Measurements from ENCODE around the gene EXOC2.

The EXOC2 gene, protein sequence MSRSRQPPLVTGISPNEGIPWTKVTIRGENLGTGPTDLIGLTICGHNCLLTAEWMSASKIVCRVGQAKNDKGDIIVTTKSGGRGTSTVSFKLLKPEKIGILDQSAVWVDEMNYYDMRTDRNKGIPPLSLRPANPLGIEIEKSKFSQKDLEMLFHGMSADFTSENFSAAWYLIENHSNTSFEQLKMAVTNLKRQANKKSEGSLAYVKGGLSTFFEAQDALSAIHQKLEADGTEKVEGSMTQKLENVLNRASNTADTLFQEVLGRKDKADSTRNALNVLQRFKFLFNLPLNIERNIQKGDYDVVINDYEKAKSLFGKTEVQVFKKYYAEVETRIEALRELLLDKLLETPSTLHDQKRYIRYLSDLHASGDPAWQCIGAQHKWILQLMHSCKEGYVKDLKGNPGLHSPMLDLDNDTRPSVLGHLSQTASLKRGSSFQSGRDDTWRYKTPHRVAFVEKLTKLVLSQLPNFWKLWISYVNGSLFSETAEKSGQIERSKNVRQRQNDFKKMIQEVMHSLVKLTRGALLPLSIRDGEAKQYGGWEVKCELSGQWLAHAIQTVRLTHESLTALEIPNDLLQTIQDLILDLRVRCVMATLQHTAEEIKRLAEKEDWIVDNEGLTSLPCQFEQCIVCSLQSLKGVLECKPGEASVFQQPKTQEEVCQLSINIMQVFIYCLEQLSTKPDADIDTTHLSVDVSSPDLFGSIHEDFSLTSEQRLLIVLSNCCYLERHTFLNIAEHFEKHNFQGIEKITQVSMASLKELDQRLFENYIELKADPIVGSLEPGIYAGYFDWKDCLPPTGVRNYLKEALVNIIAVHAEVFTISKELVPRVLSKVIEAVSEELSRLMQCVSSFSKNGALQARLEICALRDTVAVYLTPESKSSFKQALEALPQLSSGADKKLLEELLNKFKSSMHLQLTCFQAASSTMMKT

DNA sequence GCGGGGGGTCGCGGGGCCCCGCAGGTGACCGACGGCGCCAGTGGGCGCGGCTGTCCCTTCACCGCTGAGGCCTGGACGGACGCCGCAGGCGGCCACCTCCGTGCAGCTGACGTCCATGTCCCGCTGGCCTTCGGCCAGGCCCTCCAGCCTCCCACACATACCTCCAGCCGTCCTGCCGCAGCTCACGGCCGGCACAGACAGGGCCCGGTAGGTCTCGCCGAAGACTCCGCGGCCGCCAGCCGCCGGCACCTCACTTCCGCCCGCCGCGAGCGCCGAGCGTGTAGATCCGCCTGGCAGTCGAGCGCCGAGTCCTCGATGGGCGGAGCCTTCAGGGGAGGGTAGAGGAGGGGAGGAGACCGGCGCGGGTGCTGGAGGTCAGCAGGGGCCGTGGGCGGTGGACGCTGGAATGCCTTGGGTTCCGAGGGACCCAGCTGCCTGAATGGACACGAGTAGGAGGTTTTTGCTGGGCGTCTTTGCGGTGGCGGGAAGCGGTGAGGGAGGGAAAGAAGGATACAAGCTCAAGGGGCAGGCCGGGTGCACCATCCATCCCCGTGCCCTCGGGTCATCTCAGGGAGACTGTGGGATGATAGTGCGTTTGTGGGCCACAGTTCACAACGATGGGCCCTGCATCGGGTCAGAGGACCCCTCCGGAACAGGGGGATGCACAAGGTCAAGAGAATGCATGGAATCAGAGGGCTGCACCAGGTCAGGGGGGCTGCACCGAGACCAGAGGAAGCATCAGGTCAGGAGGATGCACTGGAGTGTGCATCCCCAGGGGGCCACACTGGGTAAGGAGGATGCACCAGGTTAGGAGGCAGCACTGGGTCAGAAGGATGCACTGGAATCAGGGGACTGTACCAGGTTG, at the start of gene EXOC2:
TSS of gene EXOC2 (minus strand) at position 282 of the 865 bp plus-strand sequence. CDS start 55,321 bp downstream, outside the sequence.
- peak; percentile 59 to 67 (median 62) for DNase-seq (ENCODE audit: low read depth in 2 of 3, low spot score in 2 of 3)

DNA sequence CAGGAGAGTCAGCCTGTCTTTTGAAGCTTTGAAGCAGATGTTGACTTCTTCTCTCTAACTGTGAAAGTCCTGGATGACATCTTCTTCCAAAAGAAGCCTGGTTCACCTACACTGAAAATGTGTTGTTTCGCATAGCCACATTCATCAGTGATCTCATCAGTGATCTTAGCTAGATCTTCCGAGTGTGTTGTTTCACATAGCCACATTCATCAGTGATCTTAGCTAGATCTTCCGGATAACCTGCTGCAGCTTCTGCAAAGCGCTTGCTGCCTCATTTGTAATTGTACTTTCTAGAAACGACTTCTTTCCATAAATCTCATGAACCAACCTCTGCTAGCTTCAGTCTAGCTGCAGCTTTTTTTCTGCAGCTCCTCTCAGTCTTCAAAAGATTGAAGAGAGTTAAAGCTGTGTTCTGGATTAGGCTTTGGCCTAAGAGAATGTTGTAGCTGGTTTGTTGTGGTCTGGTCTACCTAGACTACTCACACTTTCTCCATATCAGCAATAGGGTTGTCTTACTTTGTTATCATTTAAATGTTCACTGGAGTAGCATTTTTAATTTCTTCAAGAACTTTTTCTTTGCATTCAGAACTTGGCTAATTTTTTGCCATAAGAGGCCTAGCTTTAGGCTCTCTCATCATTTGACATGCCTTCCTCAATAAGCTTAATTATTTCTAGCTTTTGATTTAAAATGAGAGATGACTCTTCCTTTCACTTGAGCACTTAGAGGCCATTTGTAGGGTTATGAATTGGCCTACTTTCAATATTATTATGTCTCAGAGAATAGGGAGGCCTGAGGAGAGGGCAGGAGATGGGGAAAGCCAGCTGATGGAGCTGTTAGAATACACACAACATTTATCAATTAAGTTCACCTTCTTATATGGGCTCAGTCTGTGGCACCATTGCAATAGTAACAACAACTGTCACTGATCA, 48.7 kb upstream of the EXOC2 start:
- no peak for DNase-seq (ENCODE audit: low read depth in 2 of 3, low spot score in 2 of 3)

DNA sequence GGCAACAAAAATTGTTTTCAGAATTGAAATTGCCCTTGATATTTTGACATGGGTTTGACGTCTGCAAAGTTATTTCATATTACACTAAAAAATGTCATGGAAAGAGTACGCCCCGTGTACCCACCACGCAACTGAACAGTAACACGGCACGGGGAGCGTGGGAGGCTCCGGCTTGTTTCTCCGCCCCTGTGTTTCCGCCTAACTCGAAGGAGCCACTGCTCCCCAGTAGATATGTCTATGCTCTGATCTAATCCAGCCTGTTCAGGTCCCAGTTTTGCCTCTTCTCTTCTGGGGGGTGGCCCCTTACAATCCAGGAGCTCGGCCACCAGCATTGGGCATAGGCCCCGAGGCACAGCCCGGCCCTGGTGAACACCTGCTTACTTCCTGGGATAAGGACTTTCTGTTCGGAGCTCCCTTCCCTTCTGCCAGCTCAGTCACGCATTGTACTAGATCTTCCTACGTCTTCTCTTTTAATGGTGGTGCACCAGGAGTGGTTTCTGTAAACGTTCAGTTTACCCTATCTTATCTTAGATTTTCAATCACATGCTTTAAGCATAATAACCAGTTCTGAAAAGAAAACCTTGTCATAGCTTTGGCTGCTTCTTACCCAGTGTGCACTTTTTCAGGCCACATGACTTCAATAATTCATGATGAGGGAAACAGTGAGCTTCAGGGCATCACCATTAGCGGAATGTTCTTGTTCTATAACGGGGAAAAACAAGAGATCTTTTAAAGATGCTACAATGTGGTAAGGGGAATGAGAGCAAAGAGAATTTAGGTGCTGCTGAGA, 43.9 kb upstream of the EXOC2 start:
- no peak for DNase-seq (ENCODE audit: low read depth in 2 of 3, low spot score in 2 of 3)

DNA sequence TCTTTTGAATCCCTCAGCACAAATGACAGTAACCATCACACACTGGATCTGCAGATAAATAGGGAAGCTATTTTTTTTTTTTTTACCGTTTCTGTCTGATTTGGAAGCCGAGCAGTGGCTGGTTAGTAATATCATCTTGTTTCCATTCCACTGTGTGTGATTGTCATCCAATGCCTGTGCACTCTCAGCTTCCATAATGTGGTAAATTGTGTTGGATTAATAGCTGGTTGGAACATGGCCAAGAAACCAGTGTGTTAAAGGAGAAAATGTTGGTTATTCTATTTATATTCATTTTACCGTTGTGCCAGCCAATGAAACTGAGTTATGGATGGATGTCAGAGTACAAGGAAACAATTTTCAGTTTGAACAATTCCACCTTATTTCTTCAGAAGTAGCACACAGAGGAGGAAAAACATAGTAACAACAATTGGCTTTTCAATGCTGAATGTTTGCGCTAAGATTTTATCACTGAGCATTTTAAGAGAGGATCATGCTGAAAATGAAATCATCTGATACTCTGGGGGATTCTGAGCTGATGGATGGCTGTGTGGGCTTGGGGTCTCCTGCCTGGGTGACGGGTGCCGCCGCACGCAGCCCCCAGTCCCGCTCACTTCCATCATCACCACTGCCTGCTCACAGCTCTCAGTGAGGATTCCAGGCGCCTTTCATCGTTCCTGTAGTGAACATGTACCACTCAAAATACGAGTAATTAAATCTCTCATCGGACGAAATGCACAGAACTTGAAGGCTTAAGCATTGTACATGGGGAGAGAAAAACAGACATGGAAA, 40.7 kb upstream of the EXOC2 start:
- no peak for DNase-seq (ENCODE audit: low read depth in 2 of 3, low spot score in 2 of 3)

DNA sequence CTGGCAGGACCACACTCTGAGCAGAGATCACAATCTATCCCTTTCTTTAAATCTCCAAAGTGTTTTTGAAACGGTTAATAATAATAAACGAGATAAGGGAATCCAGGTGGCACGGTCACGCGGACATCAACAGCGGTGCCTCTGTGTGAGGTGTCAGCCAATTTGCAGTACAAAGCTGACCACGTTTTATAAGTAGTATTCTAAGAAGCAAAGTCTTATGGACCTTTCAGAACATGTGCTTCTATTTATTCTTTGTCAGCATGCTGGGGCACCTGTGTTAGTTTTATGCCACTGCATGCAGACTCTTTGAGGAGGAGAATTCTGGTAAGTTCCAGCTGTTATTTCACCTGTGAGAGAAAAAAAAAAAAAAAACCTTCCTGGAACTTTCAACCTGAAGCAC, 39.0 kb upstream of the EXOC2 start:
- DNase-seq (ENCODE audit: low read depth in 2 of 3, low spot score in 2 of 3), result no peak

DNA sequence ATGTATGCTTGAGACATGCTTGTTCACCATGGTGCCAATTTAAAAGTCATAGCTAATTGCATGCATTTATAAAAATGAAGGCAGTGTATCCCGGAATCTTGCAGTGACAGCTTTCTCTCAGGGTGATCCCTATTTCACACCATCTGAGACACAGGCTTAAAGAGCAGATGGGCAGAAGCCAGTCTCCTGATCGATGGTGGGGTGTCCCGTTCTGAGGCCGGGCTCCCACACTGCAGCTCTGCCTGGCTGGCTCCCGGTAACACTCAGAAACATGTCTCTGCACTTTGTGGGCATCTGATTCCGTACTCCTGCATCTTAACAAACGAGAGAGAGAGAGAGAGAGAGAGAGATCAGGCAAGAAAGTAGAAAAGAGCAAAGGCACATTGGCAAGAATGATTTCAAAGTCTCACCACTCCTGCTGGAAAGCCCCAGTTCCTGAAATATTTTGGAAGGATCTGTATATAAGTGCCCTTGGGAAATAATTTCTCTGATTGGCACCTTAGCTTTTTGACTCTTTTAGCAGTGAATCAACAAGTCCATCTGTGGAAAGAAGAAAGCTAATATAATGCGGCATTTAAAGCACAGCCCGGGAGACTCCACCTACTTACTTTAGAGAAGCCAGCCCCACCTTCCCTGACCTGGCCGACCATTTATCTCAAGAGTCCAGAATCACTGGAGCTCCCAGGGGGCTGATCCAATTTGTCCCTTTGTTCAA, 36.8 kb upstream of the EXOC2 start:
- DNase-seq (ENCODE audit: low read depth in 2 of 3, low spot score in 2 of 3), result no peak

DNA sequence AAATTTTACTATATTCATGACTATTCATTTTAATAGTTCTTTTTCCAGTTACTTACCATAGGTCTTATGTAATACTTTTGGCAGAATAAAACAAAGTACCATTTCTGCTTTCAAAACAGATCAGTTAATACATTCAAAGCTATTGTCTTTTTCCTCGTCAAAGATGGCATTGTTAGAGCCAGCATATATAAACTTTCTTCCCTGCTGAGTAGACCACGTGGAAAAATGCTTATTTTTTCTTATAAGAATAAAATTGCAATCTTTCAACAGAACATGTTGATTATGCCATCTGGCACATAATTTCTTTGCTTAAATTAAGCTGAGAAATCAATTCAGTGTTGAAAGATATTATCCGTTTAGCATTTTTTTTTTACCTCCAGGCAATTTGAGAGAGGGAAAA, 34.9 kb upstream of the EXOC2 start:
- DNase-seq (ENCODE audit: low read depth in 2 of 3, low spot score in 2 of 3), result no peak

DNA sequence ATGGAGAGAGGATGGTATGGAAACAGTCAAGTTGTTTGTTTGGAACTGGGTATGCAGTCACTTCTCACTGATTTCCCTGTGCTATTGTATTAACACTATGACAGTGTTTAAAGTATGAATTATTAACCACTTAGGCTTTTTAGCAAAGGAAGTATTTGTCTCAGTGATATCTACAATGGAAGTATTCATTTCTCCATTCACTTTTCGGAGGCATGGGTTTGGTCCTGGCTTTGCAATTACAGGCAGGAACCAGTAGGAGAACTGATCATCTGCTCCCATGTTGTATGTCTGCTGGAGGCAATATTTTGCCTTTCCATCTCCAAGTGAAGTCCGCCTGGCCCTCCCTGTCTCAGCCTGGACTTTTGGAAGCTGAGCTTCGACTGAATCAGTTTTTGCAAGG, 30.6 kb upstream of the EXOC2 start:
- no peak for DNase-seq (ENCODE audit: low read depth in 2 of 3, low spot score in 2 of 3)

DNA sequence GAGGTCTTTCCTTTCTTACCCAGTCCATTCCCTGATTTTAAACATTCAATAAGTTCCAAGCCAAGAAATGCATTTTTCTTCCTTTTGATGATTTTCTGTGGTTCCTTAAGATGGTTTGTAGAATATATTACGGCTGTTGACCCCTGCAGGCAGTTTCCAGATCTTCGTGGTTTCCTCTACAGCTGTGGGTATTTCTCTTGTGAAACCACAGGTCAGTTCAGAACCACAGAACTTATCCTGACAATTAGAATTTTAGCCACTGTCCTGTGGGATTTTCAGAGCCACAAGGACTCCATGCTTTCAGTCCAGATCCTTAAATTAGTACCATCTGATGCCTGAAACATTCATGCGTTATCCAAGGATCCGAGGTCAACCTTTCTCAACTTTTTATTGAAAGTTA, 29.7 kb upstream of the EXOC2 start:
- no peak for DNase-seq (ENCODE audit: low read depth in 2 of 3, low spot score in 2 of 3)

DNA sequence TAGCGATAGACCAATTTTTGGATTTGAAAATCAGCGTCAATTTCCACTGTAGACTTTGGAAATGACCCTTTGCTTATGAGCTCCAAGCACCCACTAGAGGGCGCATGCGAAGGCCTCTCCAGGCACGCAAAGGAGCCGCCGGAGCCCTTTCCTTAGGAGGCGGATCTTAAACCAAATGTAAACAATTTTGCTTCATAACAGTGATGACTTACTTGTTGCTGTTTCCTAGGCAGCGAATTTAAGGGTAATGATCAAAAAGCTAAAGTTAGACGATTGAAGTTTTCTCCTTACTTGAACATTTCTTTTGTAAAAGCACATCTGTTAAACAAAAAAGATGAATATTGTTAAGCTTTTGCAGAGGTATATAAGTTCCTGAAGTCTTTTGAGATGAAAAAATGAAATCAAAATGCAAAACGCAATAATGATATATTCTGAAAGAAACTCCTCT, 29.2 kb upstream of the EXOC2 start:
- peak; percentile 23 to 53 (median 25) for DNase-seq (ENCODE audit: low read depth in 2 of 3, low spot score in 2 of 3)

DNA sequence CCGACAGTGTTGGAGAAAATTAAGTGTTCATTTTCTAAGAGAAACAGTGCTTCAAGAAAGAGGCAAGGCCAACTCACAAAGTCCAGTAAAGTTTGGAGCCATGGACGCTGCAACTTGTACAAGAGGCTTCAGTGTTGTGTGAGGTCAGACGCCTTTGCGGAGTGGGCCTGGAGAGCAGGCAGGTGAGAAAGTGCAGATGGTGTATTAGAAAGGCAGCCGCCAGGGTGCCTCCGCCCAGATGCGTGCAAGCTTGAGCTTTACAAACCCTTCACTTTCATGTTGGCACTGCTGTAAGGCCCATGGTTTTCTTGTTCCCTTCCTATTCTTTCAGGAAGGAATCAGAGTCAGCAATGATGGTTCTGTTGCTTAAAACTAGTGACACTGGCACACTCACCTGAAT, 25.4 kb upstream of the EXOC2 start:
- no peak for DNase-seq (ENCODE audit: low read depth in 2 of 3, low spot score in 2 of 3)

DNA sequence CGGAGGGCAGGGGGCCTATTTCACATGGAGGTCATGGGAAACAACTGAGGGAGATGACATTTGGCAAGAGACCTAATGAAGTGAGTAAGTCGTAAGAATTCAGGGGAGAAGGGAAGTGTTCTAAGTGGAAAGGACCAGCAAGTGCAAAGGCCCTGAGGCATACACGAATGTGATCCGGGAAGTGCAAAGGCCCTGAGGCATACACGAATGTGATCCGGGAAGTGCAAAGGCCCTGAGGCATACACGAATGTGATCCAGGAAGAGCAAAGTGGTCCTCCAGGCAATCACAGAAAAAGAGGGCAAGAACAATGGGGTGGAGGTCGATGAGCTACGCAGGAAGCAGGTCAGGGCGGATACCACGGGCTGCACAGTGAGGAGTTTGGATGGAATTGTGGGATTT, 24.2 kb upstream of the EXOC2 start:
- DNase-seq (ENCODE audit: low read depth in 2 of 3, low spot score in 2 of 3), result no peak

DNA sequence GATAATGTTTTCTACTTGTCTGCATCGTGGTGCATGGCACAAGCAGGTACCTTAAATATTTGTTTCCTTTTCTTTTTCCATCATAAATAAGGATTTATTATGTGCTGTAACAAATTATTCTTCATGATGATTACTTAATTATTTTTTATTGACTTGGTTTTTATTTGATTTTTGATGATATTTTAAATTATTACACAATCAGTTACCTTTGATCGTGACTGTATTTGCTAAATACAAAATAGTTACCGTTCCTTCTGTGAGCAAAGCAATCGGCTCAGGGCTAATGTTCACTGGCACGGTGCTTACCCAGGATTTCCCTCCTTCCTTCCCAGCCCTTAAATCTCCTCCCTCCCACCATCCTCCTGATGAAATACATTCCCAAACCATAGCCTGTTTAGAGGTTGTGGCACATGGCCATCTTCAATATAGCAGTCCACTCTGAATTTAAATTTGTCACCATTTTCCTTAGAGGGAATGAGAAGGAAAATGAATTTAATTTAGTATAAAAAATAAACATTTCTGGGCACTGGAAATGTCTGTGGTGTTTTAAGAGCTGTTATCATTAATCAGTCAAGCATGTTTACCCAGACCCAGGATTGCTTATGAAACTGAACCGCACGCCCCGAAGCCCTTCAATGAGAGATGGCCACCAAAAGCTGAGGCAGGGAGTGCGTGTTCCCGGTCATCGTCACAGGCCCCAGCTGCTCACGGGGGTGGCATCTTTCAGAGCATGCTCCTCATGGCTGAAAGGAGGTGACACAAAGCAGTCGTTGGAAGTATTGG, 23.0 kb upstream of the EXOC2 start:
- DNase-seq (ENCODE audit: low read depth in 2 of 3, low spot score in 2 of 3), result no peak

DNA sequence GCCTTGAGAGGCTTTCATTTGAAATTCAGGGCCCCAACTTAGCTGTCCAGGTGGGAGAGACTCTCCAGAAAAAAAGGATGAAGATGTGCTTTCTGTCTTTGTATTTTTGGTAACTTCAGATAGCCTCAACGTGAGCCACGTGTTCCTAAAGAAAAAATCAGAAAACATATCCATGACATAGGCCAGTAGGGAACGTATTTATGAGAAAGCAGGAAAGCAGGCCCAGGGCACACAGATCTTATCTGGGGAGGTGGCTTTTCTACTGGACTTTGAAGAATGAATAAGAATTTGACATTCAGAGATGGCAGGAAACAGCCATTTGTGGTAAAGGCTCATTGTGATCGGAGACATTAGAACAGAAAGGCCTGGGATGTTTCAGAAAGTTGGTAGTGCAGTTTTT, 21.2 kb upstream of the EXOC2 start:
- DNase-seq (ENCODE audit: low read depth in 2 of 3, low spot score in 2 of 3), result no peak

DNA sequence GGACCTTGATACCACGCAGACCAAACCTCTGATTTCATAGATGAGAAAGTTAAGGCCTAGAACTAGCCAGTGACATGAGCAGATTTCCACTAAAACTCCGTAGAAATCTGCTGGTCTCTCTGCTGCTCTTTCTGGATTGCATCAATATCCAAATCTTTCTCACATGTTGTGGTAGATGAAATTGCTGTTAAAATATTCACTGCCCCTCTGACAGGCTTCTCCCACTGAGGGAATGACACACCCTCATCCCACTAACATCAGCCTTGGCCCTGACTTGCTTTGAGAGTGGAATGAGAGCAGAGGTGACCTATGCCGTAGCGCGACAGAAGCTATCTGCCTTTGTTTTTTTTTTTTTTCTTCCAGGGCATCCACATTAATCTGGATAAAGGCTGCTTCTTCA, 20.4 kb upstream of the EXOC2 start:
- DNase-seq (ENCODE audit: low read depth in 2 of 3, low spot score in 2 of 3), result no peak

DNA sequence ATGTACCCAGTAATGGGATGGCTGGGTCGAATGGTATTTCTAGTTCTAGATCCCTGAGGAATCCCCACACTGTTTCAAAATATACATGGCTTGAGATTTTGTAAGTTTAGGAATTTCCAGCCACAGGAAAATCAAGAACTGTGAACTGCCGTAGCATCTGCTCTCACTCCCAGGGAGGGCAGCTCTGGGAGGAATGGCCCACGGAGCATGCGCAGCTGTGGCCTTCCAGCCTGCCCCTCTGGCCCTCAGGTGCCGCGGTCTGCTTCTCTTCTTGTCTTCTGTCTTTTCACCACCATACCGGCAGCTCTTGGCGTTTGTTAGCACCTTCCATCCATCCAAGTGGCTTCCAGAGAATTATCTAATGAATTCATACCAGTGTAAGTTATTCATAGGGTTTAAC, 19.9 kb upstream of the EXOC2 start:
- no peak for DNase-seq (ENCODE audit: low read depth in 2 of 3, low spot score in 2 of 3)

DNA sequence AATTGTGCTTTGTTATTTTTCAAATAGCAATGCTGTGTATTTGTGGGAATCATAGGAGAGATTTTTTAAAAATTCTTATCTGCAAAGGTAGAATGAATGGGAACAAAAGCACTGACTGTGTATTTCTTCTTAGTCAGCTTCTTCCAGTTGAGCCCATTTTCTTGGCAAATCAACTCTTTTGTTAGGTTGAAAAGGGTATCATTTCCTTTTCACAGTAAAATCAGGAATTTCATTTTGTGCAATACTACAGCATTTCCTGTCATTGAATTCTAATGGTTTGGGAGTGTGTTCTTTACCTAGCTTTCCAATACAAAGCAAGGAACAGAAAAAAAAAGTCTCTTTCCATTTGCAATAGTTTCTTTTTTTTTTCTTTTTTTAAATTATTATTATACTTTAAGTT, 19.0 kb upstream of the EXOC2 start:
- DNase-seq (ENCODE audit: low read depth in 2 of 3, low spot score in 2 of 3), result no peak
